GM12874 (cell line): ENCODE data around the gene AP1S3.

ENCODE experiments used
- CTCF ChIP-seq: IDR thresholded peaks from 2 replicates; pipeline ENCODE4 v1.5.1; 2011; ENCODE audit warnings: low read depth, mild to moderate bottlenecking, control low read depth, low read length, moderate library complexity; ENCODE audit not compliant: insufficient read depth

The AP1S3 gene

DNA sequence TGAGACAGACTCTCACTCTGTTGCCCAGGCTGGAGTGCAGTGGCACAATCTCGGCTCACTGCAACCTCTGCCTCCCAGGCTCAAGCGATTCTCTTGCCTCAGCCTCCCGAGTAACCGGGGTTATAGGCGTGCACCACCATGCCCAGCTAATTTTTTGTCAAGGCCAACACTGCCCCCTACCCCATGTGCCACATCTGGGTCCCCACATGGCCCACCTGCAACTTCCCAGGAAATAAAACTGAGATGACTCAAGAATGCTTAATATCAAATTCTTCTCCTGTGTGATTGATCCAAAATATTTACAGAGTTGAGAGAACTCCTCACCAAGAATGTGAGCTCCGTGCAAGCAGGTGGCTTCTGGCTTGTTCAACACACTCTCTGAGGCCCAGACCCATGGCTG lies 9.1 kb downstream of the AP1S3 start:
- TF ChIP-seq CTCF: no peak

DNA sequence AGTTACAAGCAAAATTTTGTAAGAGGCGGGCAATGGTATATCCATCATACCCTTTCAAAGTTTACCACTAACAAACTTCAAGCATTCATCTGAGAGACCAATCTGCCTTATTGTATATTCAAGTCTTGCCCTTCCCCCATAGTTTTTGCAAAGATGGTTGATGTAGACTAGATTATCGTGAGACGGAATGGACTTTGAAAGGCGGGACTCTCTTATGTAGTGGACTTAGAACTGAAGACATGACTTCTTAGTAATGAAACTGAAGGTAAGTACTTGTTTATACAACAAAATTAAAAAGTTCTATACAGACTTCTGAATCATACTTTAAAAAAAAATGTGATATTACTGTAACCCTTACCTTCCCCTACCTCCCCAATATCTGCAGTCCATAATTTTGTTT lies 10.4 kb downstream of the AP1S3 start:
- no peak for TF ChIP-seq CTCF

DNA sequence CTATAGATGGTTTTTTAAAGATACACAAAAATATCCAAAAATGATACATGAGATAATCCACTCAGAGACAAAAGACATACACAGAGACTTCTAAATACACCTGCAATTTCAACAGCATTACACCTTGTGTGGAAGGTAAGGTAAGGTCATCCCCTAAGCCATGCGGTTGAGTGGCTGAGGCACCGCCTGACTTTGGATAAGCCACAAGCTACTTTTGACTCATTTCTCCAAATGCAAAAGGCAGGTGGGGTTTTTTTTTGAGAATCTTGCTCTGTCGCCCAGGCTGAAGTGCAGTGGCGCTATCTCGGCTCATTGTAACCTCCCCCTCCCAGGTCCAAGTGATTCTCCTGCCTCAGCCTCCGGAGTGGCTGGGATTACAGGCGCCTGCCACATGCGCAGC lies 13.1 kb downstream of the AP1S3 start:
- TF ChIP-seq CTCF: no peak

DNA sequence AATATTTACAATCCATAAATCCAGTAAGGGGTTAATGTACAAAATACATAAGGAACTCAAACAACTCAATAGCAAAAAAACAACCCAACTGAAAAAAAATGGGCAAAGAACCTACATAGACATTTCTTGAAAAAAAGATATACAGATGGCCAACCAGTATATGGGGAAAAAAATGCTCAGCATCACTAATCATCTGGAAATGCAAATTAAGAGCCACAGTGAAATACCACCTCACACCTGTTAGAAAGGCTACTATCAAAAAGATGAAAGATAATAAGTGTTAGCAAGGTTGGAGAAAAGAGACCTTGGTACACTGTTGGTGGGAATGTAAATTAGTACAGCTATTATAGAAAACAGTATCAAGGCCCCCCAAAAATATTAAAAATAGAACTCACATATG lies 14.6 kb downstream of the AP1S3 start:
- no peak for TF ChIP-seq CTCF

- TF ChIP-seq CTCF: no peak
Observed at GRCh38 chr2:223820549-223820948, 16.8 kb downstream of the AP1S3 start.

GRCh38 chr2:223819891-223820290 lies 17.5 kb downstream of the AP1S3 start:
- no peak for TF ChIP-seq CTCF

- TF ChIP-seq CTCF: no peak
Observed at GRCh38 chr2:223815884-223816570, 21.4 kb downstream of the AP1S3 start.
